Hindlimb muscle (tissue), 1 donor: Measurements from ENCODE around the gene BCAP31. TPM values are rescaled to one million over a fixed set of nuclear protein-coding genes. Genes with fewer than 3 reads are reported as not detected.
A peak's percentile ranks its signal among the peaks of the same experiment; 100 is the strongest.
"Not testable (repeated sequence)": the region's sequence is repeated elsewhere in the genome, so short reads cannot be mapped to it uniquely, and the experiment has no call there.

Source experiments
- DNase-seq: peaks from one replicate; pipeline ENCODE4 v3.0.0-alpha.2; 2013
- polyA plus RNA-seq: library from polyadenylated mRNA; unstranded; fragments of 120-200 nt; gene quantifications from one replicate; pipeline ENCODE4 v1.2.1, GENCODE V29; 2013; ENCODE audit not compliant: insufficient read length

BCAP31 gene
- polyA plus RNA-seq, 1 donor: 80.6 TPM

- no peak for DNase-seq
Measured at GRCh38 chrX:153693216-153694086, 30.7 kb downstream of the BCAP31 start.

- no peak for DNase-seq
Measured at GRCh38 chrX:153692611-153693156, 31.5 kb downstream of the BCAP31 start.

GRCh38 chrX:153692003-153692402 lies 32.2 kb downstream of the BCAP31 start:
- no peak for DNase-seq

- DNase-seq: not testable (repeated sequence)
Measured at GRCh38 chrX:153691032-153691827, 33.0 kb downstream of the BCAP31 start.

- DNase-seq: no peak
Measured at GRCh38 chrX:153690466-153690865, 33.7 kb downstream of the BCAP31 start.

- no peak for DNase-seq
Measured at GRCh38 chrX:153689654-153690465, 34.3 kb downstream of the BCAP31 start.

- no peak for DNase-seq
Measured at GRCh38 chrX:153688911-153689590, 35.1 kb downstream of the BCAP31 start.

GRCh38 chrX:153688506-153688905 lies 35.7 kb downstream of the BCAP31 start:
- DNase-seq: no peak

GRCh38 chrX:153688071-153688470 lies 36.1 kb downstream of the BCAP31 start:
- DNase-seq: no peak

GRCh38 chrX:153687121-153688039 lies 36.8 kb downstream of the BCAP31 start, which contains the start of gene SLC6A8:
Gene SLC6A8 (plus strand): TSS chrX:153687926. CDS start chrX:153688575, 649 bp downstream.
- DNase-seq: peak; percentile 65

GRCh38 chrX:153686711-153687110 lies 37.5 kb downstream of the BCAP31 start:
- no peak for DNase-seq

- no peak for DNase-seq
Measured at GRCh38 chrX:153685751-153686696, 38.2 kb downstream of the BCAP31 start.

GRCh38 chrX:153685156-153685536 lies 39.0 kb downstream of the BCAP31 start:
- no peak for DNase-seq

- DNase-seq: no peak
Measured at GRCh38 chrX:153684467-153685155, 39.6 kb downstream of the BCAP31 start.

GRCh38 chrX:153683486-153683885 lies 40.7 kb downstream of the BCAP31 start:
- DNase-seq: not testable (repeated sequence)

GRCh38 chrX:153681175-153681574 lies 43.0 kb downstream of the BCAP31 start:
- DNase-seq: no peak

GRCh38 chrX:153674219-153674851 lies 49.9 kb downstream of the BCAP31 start:
- DNase-seq: no peak
